Measurements from ENCODE around the gene TMEM87A. TPM values are rescaled to one million over a fixed set of nuclear protein-coding genes. Genes with fewer than 3 reads are reported as not detected.
"Not testable (repeated sequence)": the region's sequence is repeated elsewhere in the genome, so short reads cannot be mapped to it uniquely, and the experiment has no call there.

The TMEM87A gene
- total RNA-seq, 1 donor from 2014 or later, result 21.0 TPM

DNA sequence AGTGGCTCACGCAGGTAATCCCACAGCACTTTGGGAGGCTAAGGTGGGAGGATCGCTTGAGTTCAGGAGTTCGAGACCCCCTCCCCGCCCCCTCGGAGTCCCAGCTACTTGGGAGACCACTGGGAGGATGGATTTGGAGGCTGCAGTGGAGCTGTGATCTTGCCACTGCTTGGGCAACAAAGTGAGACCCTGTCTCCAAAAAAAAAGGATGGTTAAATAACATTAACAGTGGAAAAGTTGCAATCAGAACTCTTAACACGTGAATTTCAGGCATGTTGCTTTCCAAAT lies 1.4 kb upstream of the TMEM87A start:
- no peak for DNase-seq (ENCODE audit: low spot score)

GRCh38 chr15:42273900-42274701 lies 868 bp upstream of the TMEM87A start:
- DNase-seq (ENCODE audit: low spot score), result peak; percentile 78
- intact Hi-C loops (cut with DNase I), result loop anchor here (2.0 to 5.0 kb wide), 2 partner anchors 67 to 183 kb away; partner anchors contain the start of gene VPS39

More for the DNA sequence above, 1.4 kb upstream of the TMEM87A start:
- intact Hi-C loops (cut with DNase I), result loop anchor here (5.0 kb wide), 1 partner anchor 67 kb away; the partner anchor contains the start of gene VPS39

- no peak for DNase-seq (ENCODE audit: low spot score)
- intact Hi-C loops (cut with DNase I), result loop anchor here (5.0 kb wide), 1 partner anchor 64 kb away; the partner anchor contains the start of gene VPS39
These were observed 2.2 kb downstream of the TMEM87A start for GRCh38 chr15:42270996-42271395.

DNA sequence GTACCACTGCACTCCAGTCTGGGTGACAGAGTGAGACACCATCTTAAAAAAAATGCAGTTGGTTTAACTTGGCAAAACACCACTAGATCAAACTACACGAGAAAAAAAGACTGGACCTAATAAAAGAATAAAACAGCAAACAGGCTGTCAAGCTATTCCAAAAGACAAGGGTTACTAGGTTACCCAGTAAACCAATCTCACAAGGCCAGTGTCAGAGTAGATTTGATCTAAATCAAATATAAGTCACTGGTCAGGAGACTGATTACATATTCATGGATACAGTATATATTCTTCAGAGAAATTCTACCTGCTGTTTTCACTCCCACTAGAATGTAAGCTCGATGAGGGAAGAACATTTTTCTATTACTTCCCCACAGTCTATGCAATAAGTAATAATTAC lies 2.7 kb downstream of the TMEM87A start:
- no peak for DNase-seq (ENCODE audit: low spot score)
- intact Hi-C loops (cut with DNase I), result loop anchor here (5.0 kb wide), 1 partner anchor 63 kb away; the partner anchor contains the start of gene VPS39

GRCh38 chr15:42267286-42267685 lies 5.9 kb downstream of the TMEM87A start:
- intact Hi-C loops (cut with DNase I), result no loop called here
- DNase-seq (ENCODE audit: low spot score), result no peak

- intact Hi-C loops (cut with DNase I), result no loop called here
- no peak for DNase-seq (ENCODE audit: low spot score)
These were observed 8.4 kb downstream of the TMEM87A start for GRCh38 chr15:42264795-42265194.

- intact Hi-C loops (cut with DNase I), result no loop called here
These were observed 19.9 kb downstream of the TMEM87A start for GRCh38 chr15:42253300-42253699.

GRCh38 chr15:42240823-42241222 lies 32.4 kb downstream of the TMEM87A start:
- intact Hi-C loops (cut with DNase I), result no loop called here
- DNase-seq (ENCODE audit: low spot score), result no peak

More at GRCh38 chr15:42253300-42253699, 19.9 kb downstream of the TMEM87A start:
- no peak for DNase-seq (ENCODE audit: low spot score)

DNA sequence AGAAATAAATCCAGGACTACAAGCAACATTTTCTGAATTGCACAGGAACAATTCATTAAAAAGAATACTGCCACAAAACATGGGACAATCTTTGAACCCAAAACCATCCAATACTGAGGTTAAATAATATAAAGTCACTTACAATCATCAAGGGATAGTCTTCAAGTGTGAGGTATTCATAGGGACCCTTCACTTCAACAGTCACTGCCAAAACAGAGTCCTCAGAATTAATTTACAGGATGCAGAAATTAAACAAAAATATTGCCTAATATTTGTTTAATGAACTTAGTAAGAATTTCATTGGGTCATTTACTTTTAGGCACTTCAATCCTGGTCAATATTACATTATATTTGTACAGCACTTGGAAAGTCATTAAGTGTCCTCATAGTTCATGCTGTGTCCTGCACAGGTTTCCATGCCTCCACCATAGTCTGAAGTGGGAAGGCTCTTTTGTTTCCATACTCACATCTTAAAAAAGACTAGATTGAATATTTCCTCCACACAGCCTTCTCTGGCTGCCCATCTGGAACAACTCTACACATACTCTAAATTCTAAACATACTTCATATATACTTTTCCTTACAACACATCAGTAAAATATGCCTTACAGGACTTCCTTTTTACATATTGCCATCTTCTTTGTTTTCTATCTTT lies 33.6 kb downstream of the TMEM87A start:
- no peak for DNase-seq (ENCODE audit: low spot score)
- intact Hi-C loops (cut with DNase I), result no loop called here

- DNase-seq (ENCODE audit: low spot score), result no peak
- intact Hi-C loops (cut with DNase I), result no loop called here
These were observed 40.1 kb downstream of the TMEM87A start for GRCh38 chr15:42233107-42233506.

GRCh38 chr15:42232606-42233005 lies 40.6 kb downstream of the TMEM87A start:
- no peak for DNase-seq (ENCODE audit: low spot score)
- intact Hi-C loops (cut with DNase I), result no loop called here

- DNase-seq (ENCODE audit: low spot score), result no peak
- intact Hi-C loops (cut with DNase I), result no loop called here
These were observed 42.1 kb downstream of the TMEM87A start for GRCh38 chr15:42231088-42231487.

DNA sequence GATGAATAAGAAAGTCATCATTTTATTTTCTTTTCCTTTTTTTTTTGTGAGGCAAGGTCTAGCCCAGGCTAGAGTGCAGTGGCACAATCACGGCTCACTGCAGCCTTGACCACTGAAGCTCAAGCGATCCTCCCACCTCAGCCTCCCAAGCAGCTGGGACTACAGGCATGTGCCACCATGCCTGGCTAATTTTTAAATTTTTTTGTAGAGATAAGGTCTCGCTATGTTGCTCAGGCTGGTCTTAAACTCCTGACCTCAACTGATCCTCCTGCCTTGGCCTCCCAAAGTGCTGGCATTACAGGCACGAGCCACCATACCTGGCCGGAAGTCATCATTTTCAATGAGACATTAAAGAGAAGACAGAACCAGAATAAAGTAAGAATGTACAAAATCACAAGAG lies 44.3 kb downstream of the TMEM87A start:
- intact Hi-C loops (cut with DNase I); DNase-seq (ENCODE audit: low spot score): not testable (repeated sequence)

DNA sequence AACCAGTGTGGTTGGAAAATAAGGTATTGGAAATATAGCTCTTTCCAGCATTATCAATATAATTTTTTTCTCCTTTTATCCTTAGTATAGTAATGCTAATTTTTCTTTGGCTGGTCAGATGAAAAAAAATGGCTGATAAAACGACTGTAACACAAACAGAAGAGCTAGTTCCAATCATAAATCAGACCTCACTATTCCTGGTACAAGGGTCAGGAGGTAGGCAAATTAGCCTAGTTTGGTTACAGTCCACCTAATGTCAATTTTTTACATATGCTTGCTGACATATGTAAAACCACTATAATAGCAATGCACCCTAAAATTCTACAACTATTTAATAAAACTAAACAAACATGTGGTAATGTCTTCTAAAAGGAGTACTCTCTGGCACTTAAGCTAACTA lies 45.2 kb downstream of the TMEM87A start:
- intact Hi-C loops (cut with DNase I), result no loop called here
- no peak for DNase-seq (ENCODE audit: low spot score)

DNA sequence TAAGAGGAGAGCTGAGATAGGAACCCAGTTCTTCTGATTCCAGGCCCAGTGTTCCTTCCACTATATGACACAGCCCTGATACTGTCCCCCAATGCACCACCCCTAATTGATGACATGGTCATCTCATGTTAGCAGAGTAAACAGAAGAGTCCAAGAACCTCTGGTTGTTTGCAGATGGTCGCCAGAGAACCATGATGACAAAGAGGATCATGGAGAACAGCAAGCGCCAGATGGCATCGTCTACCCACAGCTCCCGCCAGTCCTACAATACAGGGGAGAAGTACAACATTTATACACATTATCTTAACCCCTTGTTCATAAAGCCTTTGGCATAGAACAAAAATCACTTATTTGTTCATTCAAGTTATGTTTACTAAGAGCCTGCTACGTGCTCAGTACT lies 46.6 kb downstream of the TMEM87A start:
- intact Hi-C loops (cut with DNase I), result no loop called here

GRCh38 chr15:42220216-42220615 lies 53.0 kb downstream of the TMEM87A start:
- intact Hi-C loops (cut with DNase I), result no loop called here
- no peak for DNase-seq (ENCODE audit: low spot score)

More for the DNA sequence above, 46.6 kb downstream of the TMEM87A start:
- no peak for DNase-seq (ENCODE audit: low spot score)

- intact Hi-C loops (cut with DNase I), result no loop called here
These were observed 54.2 kb downstream of the TMEM87A start for GRCh38 chr15:42218953-42219592.

GRCh38 chr15:42217568-42217967 lies 55.7 kb downstream of the TMEM87A start:
- DNase-seq (ENCODE audit: low spot score), result no peak
- intact Hi-C loops (cut with DNase I), result no loop called here

More at GRCh38 chr15:42218953-42219592, 54.2 kb downstream of the TMEM87A start:
- DNase-seq (ENCODE audit: low spot score), result no peak

- no peak for DNase-seq (ENCODE audit: low spot score)
- intact Hi-C loops (cut with DNase I), result no loop called here
These were observed 57.1 kb downstream of the TMEM87A start for GRCh38 chr15:42215913-42216829.
